Inferior parietal cortex (tissue), 1 donor: ENCODE data around the gene PXMP4.

ENCODE experiments used
- DNase-seq: peaks from one replicate; pipeline ENCODE4 v3.0.0-alpha.2; 2016; ENCODE audit errors: extremely low spot score

Gene PXMP4

GRCh38 chr20:33669873-33670640, 50.1 kb downstream of the PXMP4 start:
- peak; percentile 48 for DNase-seq

GRCh38 chr20:33669224-33669623, 50.9 kb downstream of the PXMP4 start:
- DNase-seq, result no peak

- no peak for DNase-seq
Measured at GRCh38 chr20:33668466-33669155, 51.5 kb downstream of the PXMP4 start.

GRCh38 chr20:33667676-33668465, 52.2 kb downstream of the PXMP4 start:
- peak; percentile 67 for DNase-seq

- DNase-seq, result no peak
Measured at GRCh38 chr20:33667245-33667675, 52.9 kb downstream of the PXMP4 start.

- DNase-seq, result peak; percentile 90
Measured at GRCh38 chr20:33666293-33667244, 53.5 kb downstream of the PXMP4 start, which contains the start of gene ACTL10. TSS of gene ACTL10 (plus strand) at chr20:33666943. CDS start at chr20:33667498, 555 bp downstream.

- DNase-seq, result no peak
Measured at GRCh38 chr20:33664762-33665144, 55.4 kb downstream of the PXMP4 start.

GRCh38 chr20:33664085-33664761, 55.9 kb downstream of the PXMP4 start:
- no peak for DNase-seq

- DNase-seq, result peak; percentile 74
Measured at GRCh38 chr20:33663161-33664084, 56.7 kb downstream of the PXMP4 start.

GRCh38 chr20:33662172-33662571, 57.9 kb downstream of the PXMP4 start, which contains the start of gene C20orf144:
TSS of gene C20orf144 (plus strand) at chr20:33662327. CDS start at chr20:33662346, 19 bp downstream.
- no peak for DNase-seq

GRCh38 chr20:33660685-33661058, 59.4 kb downstream of the PXMP4 start:
- DNase-seq, result no peak

GRCh38 chr20:33660035-33660684, 60.0 kb downstream of the PXMP4 start:
- no peak for DNase-seq

- DNase-seq, result no peak
Measured at GRCh38 chr20:33659341-33660034, 60.6 kb downstream of the PXMP4 start.

GRCh38 chr20:33658929-33659328, 61.2 kb downstream of the PXMP4 start:
- DNase-seq, result no peak

GRCh38 chr20:33658510-33658909, 61.6 kb downstream of the PXMP4 start:
- no peak for DNase-seq

- no peak for DNase-seq
Measured at GRCh38 chr20:33657704-33658095, 62.4 kb downstream of the PXMP4 start.

- no peak for DNase-seq
Measured at GRCh38 chr20:33656783-33657703, 63.1 kb downstream of the PXMP4 start.
